Activated CD8-positive, alpha-beta memory T cell treated with anti-CD3 and anti-CD28 coated beads for 36 hours (primary cell): Measurements from ENCODE around the gene ZNF219. TPM values are rescaled to one million over a fixed set of nuclear protein-coding genes. Genes with fewer than 3 reads are reported as not detected.

Experiments
- CTCF ChIA-PET: fragments of 350-600 bp; sonication (Branson Sonifier 250); formaldehyde crosslinking; loops from one replicate; lab custom pipeline; 2021; ENCODE audit warnings: antibody characterized with exemption; lab: Charles Lee
- POLR2A ChIA-PET: fragments of 350-600 bp; sonication (Branson Sonifier 250); formaldehyde crosslinking; loops from one replicate; lab custom pipeline; 2021; ENCODE audit warnings: antibody characterized with exemption; lab: Charles Lee
- total RNA-seq, 2 experiments: library from RNA; stranded (reverse); gene quantifications; one replicate each; pipeline ENCODE4 v1.2.3, GENCODE V29; 2021

Gene ZNF219
- total RNA-seq, 2 experiments from 2014 or later = 7.1 to 9.3 TPM

DNA sequence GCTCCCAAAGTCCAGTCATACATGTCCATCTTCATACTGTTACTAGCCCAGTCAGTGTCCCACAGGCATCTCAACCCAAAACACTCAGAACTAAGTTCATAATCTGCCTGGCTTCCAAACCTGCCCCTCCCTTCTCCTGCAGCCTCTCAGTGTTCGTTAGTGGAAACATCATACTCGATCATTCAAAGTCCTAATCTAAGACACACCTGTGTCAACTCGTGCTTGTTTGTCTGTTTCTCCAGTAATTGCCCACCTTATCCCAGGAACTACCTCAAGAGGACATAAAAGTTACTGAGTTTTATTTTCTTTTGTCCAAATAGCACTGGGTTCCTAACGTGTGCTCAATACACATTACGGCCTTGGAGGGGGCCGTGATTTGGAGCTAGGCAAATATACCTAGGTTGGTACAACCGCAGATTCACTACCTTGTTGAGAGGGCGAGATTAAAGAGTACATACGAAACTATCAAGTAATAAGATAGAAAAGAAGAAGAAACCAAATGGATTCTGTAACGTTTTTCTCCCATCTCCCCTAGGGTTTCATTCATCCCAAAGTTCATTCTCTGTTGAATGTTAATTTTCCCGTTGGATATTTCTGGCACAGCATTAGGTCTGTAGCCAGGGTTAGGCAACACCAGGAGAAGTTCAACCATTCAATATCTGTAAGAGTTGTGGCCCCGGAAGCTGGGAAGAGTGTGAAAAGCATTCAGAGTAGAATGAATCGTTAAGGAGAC lies 37.7 kb downstream of the ZNF219 start:
- ChIA-PET POLR2A (no interaction called here), CTCF (interaction anchor here (1.3 kb wide), 1 partner anchor 32 kb away, joined by 4 read pairs; no protein-coding TSS in a partner anchor)

DNA sequence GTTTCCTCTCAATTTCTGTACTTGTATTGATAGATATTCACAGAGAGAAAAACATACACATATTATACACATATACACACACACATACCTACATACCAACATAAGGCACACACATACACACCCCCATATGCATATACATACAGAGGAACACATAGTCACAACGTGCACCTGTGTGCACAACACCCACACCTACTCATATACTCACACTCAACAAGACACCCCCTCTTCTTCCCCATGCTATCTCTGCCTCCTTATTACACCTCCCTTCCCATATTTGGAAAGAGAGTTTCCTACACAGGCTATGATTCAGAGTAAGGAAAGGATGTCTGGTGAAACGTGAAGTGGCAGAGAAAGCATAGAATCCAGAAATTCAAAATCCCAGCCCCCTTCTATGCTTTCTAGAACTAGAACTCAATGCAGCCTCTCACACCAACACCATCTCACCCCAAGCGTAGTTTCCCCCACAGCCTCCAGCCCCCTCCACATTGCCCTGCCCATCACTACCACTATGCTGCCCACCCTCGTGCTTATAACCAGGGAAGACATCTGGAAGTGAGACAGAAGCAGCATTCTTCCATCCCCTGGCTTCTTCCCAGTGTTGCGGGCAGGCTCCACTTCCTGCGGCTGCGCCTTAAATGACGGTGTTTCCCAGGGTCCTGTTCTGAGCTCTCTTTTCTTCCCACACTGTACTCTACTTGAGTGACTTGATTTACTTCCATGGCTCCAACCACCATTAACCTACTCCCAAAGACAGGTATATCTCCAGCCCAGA lies 38.4 kb downstream of the ZNF219 start:
- ChIA-PET CTCF (interaction anchor here (1.3 kb wide), 1 partner anchor 33 kb away, joined by 4 read pairs; no protein-coding TSS in a partner anchor), POLR2A (no interaction called here)

DNA sequence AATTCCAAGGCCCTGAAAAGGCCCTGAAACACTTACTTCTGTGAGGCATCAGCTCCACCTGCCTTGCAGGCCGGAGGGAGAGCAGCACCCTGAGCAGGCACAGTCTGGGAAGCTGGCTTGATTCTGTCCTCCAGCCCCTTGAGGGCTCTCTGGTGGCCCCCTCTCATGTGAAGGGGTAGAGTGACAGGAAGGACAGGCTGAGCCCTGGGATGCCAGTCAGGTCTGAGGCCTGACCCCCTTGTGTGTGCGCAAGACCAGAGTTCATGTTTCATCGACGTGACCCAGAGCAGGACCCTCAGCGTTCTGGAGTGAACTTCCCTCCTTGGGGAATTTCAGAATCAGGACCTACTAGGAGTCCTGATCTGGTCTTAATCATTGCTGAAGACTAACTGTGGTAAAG lies 39.6 kb downstream of the ZNF219 start:
- POLR2A ChIA-PET = no interaction called here

DNA sequence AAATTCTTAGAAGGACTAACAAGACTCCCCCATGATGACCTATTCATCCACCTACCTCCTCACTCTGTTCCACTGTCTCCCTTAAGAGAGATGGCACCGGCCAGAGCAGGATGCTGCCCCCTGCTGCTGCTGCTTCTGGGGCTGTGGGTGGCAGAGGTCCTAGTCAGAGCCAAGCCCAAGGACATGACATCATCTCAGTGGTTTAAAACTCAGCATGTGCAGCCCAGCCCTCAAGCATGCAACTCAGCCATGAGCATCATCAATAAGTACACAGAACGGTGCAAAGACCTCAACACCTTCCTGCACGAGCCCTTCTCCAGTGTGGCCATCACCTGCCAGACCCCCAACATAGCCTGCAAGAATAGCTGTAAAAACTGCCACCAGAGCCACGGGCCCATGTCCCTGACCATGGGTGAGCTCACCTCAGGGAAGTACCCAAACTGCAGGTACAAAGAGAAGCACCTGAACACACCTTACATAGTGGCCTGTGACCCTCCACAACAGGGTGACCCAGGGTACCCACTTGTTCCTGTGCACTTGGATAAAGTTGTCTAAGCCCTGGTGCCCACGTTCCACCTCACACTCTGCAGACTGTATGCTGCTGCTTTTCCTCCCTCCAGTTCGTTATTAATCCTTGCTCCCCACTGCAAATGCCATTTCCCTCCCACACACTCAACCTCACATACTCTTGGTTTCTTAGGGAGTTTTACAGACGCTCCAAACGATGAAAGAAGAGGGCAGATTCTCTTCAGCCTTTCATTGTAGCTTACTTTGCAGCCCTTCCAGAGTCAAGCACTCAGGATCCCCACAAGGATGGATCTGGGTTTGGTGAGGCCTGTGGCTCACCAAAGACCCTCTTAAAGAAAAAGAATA lies 40.4 kb downstream of the ZNF219 start, which contains the start of gene RNASE8:
TSS of gene RNASE8 (plus strand) at position 20 of the 873 bp plus-strand sequence. CDS start at position 91, 71 bp downstream.
- CTCF ChIA-PET = no interaction called here
- POLR2A ChIA-PET = no interaction called here

More for the DNA sequence above, 39.6 kb downstream of the ZNF219 start:
- CTCF ChIA-PET = no interaction called here

DNA sequence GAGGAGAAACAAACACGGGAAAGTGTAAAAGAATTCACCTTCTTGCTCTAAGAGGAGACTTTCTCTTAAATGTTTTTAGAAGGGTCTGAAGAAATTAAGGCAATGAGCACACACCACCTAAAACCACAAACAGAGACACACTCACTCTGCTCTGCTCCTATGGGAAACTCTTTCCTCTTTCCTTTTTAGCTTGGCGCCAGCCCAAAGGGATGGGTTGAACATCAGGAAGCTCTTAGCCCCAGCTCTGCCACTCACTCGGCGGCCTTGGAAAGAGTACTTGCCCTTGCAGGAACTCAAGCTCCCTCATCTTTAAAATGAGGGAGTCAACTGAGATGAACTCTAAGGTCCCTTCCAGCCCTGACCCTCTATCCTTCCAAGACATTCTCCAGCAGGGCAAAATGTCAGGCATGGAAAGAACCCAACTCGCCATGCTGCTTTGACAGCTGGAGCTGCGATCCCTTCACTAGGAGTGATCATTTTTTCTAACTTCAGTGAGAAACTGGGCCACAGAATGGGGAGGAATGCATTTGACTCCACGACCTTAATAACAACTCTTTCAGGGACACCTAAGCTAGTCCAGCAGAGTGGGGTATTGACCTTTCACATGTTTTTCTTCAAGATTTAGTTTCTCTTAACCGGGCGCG lies 41.8 kb downstream of the ZNF219 start:
- CTCF ChIA-PET = interaction anchor here (1.0 kb wide), 1 partner anchor 48 kb away, joined by 4 read pairs; no protein-coding TSS in a partner anchor
- POLR2A ChIA-PET = no interaction called here

DNA sequence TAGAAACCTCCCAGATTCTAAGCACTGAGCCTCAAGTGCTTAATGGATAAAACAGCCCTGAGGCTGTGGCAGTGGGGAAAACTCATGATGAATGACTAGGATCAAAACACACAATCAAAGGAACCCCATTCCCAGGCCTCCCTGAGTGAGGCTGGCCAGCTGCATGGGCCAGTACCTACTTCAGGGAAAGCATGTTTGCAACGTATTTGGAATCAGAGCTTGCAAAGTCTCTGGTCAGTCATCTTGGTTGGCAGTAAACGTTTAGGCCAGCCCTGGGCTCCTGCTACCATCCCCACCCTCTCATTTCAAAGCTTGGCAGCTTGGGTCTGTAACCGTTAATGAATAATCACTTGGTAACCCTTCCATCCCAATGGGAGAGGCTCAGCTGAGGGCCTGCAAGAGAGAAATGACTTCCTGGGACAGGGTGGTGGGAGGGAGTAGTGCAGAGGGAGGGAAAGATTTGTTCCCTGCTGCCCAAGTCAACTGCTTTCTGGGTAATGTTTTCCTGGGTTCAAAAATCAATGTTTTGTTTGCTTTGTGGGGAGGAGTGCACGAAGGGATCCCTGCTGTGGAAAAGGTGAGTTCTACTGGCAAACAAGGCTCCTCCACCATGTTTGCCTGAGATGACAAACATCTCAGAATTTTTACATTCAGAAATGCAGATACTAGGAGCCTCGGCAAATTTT lies 42.9 kb downstream of the ZNF219 start:
- POLR2A ChIA-PET = interaction anchor here (0.5 kb wide), 1 partner anchor 76 kb away, joined by 4 read pairs; no protein-coding TSS in a partner anchor
- CTCF ChIA-PET = no interaction called here

DNA sequence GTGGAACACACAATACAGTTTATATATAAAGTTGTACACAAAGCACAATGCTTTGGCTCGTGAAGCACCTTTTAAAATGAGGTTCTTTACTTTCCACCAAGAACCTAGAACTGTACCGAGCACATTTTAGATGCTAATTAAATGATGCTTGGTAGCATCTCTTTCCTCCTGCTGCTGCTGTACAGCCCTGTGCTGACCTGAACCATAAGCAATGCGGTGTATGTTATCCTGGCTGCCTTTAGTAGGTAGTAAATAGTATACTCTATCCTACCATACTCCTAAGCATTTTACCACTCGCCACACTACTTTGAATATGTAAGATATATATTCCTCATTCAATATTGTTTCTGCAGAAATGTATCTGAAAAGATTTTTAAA lies 43.7 kb downstream of the ZNF219 start:
- ChIA-PET CTCF (no interaction called here), POLR2A (no interaction called here)

DNA sequence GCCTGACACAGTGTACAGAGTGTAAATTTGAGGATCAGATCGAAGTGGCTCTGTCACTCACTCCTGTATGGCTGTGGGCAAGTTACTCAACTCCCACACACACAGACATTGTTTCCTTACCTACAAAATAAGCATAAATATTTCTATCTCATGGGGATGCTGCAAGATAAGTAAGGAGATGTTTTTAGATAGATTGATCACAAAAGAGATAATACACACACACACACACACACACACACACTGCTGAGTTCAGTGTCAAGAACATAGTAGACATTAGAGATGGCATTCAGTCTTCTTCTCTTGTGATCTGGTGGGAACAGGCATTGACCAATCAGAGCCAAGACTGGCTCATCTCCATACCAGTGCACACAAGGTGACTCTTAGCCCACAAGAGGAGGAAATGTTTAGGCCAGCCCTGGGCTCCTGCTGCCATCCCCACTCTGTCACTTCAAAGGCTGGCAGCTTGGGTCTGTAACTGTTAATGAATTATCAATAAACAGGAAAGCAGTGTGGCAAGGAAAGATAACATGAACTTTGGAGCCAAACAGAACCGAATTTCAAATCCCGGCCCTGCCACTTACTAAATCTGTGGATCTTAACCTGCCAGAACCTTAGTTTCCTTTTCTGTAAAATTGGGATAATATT lies 44.2 kb downstream of the ZNF219 start:
- ChIA-PET POLR2A (no interaction called here), CTCF (interaction anchor here (0.6 kb wide), 1 partner anchor 392 kb away, joined by 3 read pairs; no protein-coding TSS in a partner anchor)

DNA sequence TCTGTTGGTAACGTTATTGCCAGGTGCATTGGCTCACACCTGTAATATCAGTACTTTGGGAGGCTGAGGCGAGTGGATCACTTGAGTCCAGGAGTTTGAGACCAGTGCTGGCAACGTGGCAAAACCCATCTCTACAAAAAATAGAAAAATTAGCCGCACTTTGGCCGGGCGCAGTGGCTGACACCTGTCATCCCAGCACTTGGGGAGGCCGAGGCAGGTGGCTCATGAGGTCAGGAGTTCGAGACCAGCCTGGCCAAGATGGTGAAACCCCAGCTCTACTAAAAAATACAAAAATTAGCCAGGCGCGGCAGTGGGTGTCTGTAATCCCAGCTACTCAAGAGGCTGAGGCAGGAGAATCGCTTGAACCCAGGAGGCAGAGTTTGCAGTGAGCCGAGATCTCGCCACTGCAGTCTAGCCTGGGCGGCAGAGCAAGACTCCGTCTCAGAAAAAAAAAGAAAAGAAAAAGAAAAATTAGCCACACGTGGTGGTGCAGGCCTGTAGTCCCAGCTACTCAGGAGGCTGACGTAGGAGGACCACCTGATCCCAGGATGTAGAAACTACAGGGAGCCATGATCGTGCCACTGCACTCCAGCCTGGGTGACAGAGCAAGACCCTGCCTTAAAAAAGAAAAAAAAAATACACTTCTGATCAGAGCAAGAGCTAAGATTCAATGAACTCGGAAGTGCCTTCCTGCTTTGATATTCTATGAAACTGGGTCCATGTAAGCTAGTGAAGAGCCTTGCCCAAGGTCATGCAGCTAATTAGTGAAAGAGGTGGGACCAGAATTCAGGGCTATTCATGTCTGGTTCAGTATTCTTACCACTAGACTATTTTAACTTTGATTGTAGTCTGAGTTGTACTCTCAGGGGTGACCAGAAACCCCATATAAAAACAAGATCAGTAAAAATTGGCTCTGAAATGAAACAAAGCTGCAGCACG lies 45.0 kb downstream of the ZNF219 start:
- ChIA-PET CTCF (interaction anchor here (0.6 kb wide), 1 partner anchor 391 kb away, joined by 3 read pairs; no protein-coding TSS in a partner anchor), POLR2A (no interaction called here)

DNA sequence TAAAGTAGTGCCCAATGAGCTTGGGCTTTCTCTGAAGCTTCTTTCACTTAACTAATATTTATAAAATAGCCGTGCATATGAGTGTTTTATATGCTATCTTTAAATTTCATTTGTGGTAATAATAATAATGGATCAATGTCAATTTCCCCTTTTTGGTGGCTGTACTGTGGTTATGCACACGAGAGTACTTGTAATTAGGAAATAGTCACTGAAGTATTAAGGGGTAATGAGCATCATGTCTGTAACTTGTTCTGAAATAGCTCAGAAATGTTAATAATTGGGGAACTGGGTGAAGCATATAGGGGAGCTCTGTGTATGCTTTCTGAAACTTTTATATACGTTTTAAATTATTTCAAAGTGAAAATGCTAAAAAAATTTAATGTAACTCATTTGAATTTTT lies 47.9 kb downstream of the ZNF219 start:
- ChIA-PET CTCF (interaction anchor here (0.7 to 1.4 kb wide), 3 partner anchors 11 to 42 kb away, joined by 3 to 5 read pairs (median 4); no protein-coding TSS in a partner anchor), POLR2A (no interaction called here)

DNA sequence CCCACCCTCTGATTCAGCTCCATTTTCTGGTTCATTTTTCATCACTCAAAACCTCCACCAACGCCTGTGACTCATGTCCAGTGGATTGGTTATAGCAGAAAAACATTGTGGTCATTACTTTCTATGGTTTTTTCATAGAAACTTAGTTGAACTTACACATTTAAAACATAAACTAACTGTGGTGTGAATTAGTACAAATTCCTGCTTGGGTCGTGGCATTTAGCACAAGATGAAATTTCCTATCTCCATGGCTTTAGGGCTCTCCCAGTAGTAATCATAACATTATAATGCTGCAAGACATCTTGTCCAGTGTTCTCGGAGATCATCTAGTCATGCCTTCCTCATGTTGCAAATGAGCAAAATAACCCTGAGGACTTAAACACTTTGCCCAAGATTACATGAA lies 49.2 kb downstream of the ZNF219 start:
- ChIA-PET CTCF (no interaction called here), POLR2A (no interaction called here)

DNA sequence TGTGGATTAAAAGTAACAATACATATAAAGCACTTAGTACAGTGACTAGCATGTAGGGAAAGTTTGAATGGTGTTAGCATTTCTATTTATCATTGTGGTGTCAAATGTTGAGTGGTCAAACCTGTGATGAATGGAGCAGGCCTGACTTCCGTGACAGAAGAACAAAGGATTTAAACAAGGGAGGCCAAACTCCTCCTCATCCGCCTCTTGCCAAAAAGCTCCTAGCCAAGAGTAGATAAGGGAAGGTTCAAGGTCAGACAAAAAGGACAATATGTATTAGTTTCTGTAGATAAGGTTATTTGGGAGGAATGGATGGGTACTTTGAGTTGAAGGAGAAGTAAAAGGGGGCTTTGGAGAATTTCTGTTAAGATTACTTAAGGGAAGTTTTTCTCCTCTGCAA lies 49.8 kb downstream of the ZNF219 start:
- POLR2A ChIA-PET = no interaction called here

DNA sequence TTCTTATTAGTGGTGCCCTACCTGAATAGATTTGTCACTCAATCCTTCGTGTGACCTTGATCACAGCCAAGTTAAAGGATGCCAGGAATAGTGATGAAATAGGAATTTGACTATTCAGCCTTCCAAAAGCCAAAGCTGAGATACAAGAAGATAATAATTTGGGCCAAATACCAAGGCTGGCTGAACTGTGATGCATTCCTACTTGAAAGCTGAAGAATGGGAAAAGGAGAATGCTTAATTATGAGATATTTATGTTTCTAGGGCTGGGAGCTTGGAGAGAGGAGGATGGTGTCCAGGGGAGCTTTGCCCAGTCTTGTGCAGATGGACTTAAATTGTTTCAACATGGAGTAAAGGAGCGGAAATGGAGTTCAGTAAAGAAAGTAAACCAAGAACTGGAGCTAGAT lies 51.1 kb downstream of the ZNF219 start:
- ChIA-PET CTCF (interaction anchor here (0.7 to 1.3 kb wide), 4 partner anchors 21 to 60 kb away, joined by 3 read pairs; no protein-coding TSS in a partner anchor), POLR2A (no interaction called here)

More for the DNA sequence above, 49.8 kb downstream of the ZNF219 start:
- CTCF ChIA-PET = no interaction called here

DNA sequence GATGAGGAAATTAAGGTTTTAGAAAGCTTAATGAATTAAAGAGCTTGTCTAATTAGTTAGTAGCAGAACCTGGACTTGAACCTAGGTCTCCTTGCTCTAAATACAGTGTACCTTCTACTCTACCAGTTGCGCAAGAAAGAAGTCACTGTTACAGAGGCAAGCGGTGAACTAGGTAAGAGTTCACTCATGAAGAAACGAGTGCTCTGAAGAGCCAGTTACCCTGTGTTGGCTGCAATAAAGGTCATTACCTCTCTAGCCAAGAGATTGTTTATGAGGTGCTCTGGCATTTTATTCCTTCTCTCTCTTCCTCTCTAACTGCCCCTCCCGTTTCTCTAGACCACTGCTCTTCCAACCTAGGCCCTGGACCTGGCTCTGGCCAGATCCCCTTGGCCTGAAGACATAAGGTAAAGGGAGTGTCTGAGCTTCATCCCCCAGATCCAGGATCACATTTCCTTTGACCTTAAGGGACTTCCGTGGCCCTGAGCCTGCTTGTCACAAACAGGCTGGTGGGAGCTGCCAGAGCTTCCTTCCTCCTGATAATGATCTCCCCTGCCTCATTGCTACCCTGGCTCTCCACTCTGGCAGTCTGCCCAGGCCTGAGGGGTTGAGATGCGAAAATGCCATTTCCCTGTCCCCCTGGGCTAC lies 54.4 kb downstream of the ZNF219 start:
- CTCF ChIA-PET = interaction anchor here (0.6 to 1.0 kb wide), 3 partner anchors 21 to 147 kb away, joined by 3 to 4 read pairs (median 4); no protein-coding TSS in a partner anchor
- POLR2A ChIA-PET = no interaction called here

DNA sequence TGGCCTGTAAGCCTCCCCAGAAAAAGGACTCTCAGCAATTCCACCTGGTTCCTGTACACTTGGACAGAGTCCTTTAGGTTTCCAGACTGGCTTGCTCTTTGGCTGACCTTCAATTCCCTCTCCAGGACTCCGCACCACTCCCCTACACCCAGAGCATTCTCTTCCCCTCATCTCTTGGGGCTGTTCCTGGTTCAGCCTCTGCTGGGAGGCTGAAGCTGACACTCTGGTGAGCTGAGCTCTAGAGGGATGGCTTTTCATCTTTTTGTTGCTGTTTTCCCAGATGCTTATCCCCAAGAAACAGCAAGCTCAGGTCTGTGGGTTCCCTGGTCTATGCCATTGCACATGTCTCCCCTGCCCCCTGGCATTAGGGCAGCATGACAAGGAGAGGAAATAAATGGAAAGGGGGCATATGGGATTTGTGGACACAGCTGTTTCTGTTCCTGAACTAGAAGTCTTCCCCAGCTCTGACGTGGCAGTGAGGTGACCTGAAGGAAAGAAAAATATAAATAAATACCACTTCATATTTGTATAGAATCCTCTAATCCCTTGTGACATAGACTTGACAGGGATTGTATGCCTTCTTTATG lies 55.0 kb downstream of the ZNF219 start:
- POLR2A ChIA-PET = no interaction called here
- CTCF ChIA-PET = interaction anchor here (0.6 to 1.0 kb wide), 3 partner anchors 22 to 148 kb away, joined by 3 to 4 read pairs (median 4); no protein-coding TSS in a partner anchor
